HEK293T (cell line): ENCODE measurements around the gene CSNK2A3.

Experiments
- CTCF ChIA-PET: fragments of 350-600 bp; formaldehyde crosslinking; extraction: SDS; loops from one replicate; lab custom pipeline; 2021; ENCODE audit warnings: antibody characterized with exemption, inconsistent platforms; lab: Yijun Ruan, JAX
- POLR2A ChIA-PET: fragments of 350-600 bp; formaldehyde crosslinking; extraction: SDS; loops from one replicate; lab custom pipeline; 2020; ENCODE audit warnings: antibody characterized with exemption, inconsistent platforms; lab: Yijun Ruan, JAX
- DNase-seq: peaks from one replicate; pipeline ENCODE4 v3.0.0; 2012; ENCODE audit warnings: mixed read lengths; ENCODE audit errors: extremely low spot score
- ARNT ChIP-seq: fragments of 450-650 bp; IDR thresholded peaks from 2 replicates; pipeline ENCODE4 v1.6.1; 2017; ENCODE audit warnings: mild to moderate bottlenecking
- BHLHE40 ChIP-seq: fragments of 450-650 bp; IDR thresholded peaks from 2 replicates; pipeline ENCODE4 v1.6.1; 2016; ENCODE audit warnings: mild to moderate bottlenecking, moderate library complexity, borderline replicate concordance
- CTBP1 ChIP-seq: fragments of 450-650 bp; IDR thresholded peaks from 2 replicates; pipeline ENCODE4 v1.6.1; 2016; ENCODE audit warnings: borderline replicate concordance
- ELF4 ChIP-seq: fragments of 450-650 bp; IDR thresholded peaks from 2 replicates; pipeline ENCODE4 v1.6.1; 2017; ENCODE audit warnings: antibody characterized with exemption
- FOXA1 ChIP-seq: fragments of 450-650 bp; IDR thresholded peaks from 2 replicates; pipeline ENCODE4 v1.6.1; 2016; ENCODE audit warnings: mild to moderate bottlenecking
- FOXK2 ChIP-seq: fragments of 450-650 bp; IDR thresholded peaks from 2 replicates; pipeline ENCODE4 v1.6.1; 2016; ENCODE audit warnings: mild to moderate bottlenecking
- FOXM1 ChIP-seq: fragments of 450-650 bp; IDR thresholded peaks from 2 replicates; pipeline ENCODE4 v1.6.1; 2017; ENCODE audit warnings: mild to moderate bottlenecking, borderline replicate concordance
- HDGF ChIP-seq: fragments of 450-650 bp; IDR thresholded peaks from 2 replicates; pipeline ENCODE4 v1.6.1; 2017; ENCODE audit warnings: antibody characterized with exemption, borderline replicate concordance
- L3MBTL2 ChIP-seq: fragments of 450-650 bp; conservative IDR thresholded peaks from 2 replicates; pipeline ENCODE4 v1.6.1; 2016; ENCODE audit warnings: mild to moderate bottlenecking
- LEF1 ChIP-seq: fragments of 450-650 bp; IDR thresholded peaks from 2 replicates; pipeline ENCODE4 v1.6.1; 2017; ENCODE audit warnings: mild to moderate bottlenecking, borderline replicate concordance
- NFRKB ChIP-seq: fragments of 450-650 bp; IDR thresholded peaks from 2 replicates; pipeline ENCODE4 v1.6.1; 2016; ENCODE audit warnings: mild to moderate bottlenecking, moderate library complexity
- SP1 ChIP-seq: fragments of 450-650 bp; IDR thresholded peaks from 2 replicates; pipeline ENCODE4 v1.6.1; 2017
- SUZ12 ChIP-seq: fragments of 450-650 bp; IDR thresholded peaks from 2 replicates; pipeline ENCODE4 v1.6.1; 2016; ENCODE audit warnings: mild to moderate bottlenecking
- TARDBP ChIP-seq: fragments of 450-650 bp; IDR thresholded peaks from 2 replicates; pipeline ENCODE4 v1.6.1; 2016
- ZNF384 ChIP-seq: fragments of 450-650 bp; IDR thresholded peaks from 2 replicates; pipeline ENCODE4 v1.6.1; 2016
- TF ChIP-seq, protein P1 (sequence below): fragments of 450-650 bp; IDR thresholded peaks from 2 replicates; pipeline ENCODE4 v1.6.1; 2016

Gene CSNK2A3

DNA sequence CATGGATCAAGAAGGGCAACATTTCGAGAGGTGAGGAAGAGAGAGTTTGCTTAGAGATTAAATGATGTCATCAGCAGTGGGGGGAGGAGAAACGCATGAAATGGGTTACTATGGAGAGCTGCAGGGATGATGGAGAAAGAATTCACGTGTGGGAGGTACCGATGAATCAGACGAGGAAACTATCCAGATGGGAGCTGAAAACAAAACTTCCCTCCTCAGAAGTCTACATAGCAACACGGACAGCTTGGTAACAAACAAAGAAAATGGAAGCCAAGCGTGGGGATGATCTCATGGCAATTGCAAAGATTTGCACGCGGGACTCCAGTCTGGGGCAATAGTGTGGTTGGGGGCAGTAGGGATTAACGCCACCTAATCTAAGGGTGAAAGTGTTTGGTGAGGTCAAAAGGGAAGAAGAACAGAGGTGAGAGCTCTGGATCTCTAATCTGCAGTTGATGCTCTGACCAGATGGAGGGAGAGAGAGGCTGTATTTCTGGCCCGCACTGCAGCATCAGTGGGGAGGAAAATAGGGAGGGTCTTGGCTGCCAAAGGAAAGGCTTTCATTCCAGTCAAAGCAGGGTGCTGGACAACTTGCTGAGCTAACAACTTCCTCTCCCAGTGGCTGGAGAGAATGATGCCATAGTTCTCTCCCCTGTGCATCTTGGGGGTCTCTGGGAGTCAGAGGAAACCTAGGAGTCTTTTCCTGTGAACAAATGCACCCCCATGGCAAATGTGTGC lies 43.4 kb upstream of the CSNK2A3 start:
- ChIA-PET CTCF (no interaction called here), POLR2A (no interaction called here)
- TF ChIP-seq, protein P1, sequence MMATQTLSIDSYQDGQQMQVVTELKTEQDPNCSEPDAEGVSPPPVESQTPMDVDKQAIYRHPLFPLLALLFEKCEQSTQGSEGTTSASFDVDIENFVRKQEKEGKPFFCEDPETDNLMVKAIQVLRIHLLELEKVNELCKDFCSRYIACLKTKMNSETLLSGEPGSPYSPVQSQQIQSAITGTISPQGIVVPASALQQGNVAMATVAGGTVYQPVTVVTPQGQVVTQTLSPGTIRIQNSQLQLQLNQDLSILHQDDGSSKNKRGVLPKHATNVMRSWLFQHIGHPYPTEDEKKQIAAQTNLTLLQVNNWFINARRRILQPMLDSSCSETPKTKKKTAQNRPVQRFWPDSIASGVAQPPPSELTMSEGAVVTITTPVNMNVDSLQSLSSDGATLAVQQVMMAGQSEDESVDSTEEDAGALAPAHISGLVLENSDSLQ = no peak
- no peak for TF ChIP-seq ELF4
- no peak for TF ChIP-seq NFRKB
- TF ChIP-seq FOXM1 = no peak
- no peak for TF ChIP-seq ZNF384
- no peak for TF ChIP-seq ARNT
- TF ChIP-seq L3MBTL2 = no peak
- no peak for DNase-seq

DNA sequence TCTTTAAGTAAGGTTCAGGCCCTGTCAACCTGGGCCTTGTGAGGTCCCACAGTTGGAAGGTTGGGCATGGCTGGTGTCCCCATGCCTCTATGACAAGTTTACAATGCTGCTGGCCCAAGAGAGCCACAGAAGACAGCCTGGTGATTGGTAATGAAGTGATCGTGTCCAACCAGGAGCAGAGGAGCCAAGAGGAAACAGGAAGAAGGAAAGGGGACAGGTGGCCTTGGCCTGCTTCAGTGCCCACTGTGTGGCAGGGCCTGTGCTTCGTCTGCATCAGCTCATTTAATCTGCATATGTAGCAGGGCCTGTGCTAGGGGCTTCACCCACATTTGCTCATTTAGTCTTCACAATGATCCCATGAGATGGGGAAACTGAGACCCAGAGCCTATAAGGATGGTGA lies 42.1 kb upstream of the CSNK2A3 start:
- TF ChIP-seq TARDBP = no peak
- ChIA-PET CTCF (no interaction called here), POLR2A (no interaction called here)
- DNase-seq = no peak

DNA sequence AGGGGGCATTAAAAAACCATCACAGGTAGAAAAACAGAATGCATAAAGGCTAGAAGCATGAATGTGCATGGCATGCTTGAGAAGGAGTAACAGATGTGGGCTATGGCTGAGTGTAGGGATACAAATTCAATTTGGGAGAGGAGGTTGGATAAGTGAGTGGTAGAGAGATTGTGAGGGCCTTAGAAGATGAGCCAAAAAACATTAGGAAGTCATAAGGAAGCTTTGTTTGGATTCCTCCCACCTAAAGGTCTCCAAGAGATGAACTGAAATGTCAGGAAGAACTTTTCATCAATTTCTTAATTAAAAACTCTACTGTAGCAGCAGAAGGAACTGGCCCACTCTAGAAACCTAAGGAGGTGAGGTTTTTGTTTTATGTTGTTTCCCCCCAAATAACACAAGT lies 41.2 kb upstream of the CSNK2A3 start:
- ChIA-PET CTCF (no interaction called here), POLR2A (no interaction called here)
- no peak for TF ChIP-seq SP1
- TF ChIP-seq TARDBP = no peak
- no peak for TF ChIP-seq FOXK2
- TF ChIP-seq FOXA1 = no peak
- TF ChIP-seq ARNT = no peak
- no peak for TF ChIP-seq HDGF
- TF ChIP-seq NFRKB = no peak
- no peak for TF ChIP-seq BHLHE40
- TF ChIP-seq FOXM1 = no peak
- TF ChIP-seq, protein P1 = no peak
- TF ChIP-seq ELF4 = no peak
- no peak for TF ChIP-seq ZNF384
- TF ChIP-seq L3MBTL2 = no peak
- no peak for DNase-seq

DNA sequence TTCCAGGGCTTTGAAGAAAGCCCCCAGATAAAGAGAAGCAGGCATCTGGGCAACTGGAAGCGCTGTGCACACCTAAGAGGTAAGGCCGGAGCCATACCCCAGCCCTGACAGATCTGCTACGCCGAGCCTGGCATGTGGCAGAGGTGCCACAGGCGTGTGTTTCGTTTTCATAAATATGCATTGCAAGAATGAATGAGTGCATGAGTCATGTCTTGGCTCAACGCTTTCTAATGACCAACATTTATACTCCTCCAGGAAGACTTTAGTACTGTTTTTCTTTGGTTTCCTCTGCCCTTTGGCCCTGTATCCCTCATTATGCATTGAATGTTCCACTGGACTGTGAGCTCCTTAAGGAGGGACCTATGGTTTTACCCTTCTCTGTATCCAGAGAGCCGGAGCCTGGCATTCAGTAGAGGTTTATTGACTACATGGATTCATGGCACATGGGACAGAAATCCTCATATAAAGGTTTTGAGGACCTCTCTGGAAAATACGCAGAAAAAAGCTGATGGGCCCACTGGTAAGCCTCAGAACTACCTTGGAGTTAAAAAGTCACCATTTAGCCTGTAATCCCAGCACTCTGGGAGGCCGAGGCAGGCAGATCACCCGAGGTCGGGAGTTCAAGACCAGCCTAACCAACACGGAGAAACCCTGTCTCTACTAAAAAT lies 38.9 kb upstream of the CSNK2A3 start:
- ChIA-PET POLR2A (no interaction called here), CTCF (no interaction called here)
- DNase-seq = no peak
- TF ChIP-seq ARNT (no peak), FOXK2 (no peak), L3MBTL2 (no peak), SP1 (no peak), SUZ12 (no peak), BHLHE40 (no peak), TARDBP (no peak), ZNF384 (no peak), FOXM1 (no peak), FOXA1 (no peak), LEF1 (no peak), ELF4 (no peak), HDGF (no peak), CTBP1 (no peak), NFRKB (no peak)
- TF ChIP-seq, protein P1 = no peak

DNA sequence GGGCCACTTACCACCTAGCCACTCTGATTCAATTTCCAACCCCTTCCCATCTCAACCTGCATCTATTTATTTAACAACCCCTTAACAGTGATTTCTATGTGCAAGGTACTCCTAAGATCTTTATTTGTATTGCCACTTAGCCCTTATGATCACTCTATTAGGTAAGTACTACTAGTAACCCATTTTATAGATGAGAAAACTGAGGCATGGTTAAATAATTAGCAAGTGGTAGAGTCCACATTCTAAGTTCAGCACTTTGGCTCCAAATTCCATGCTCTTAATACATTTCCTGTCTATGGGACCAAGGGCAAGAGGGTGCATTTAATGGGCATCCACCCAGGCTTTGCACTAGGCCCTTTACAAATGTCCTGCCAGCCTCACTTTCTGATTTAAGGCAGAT lies 38.1 kb upstream of the CSNK2A3 start:
- ChIA-PET POLR2A (no interaction called here), CTCF (no interaction called here)
- DNase-seq = no peak
- TF ChIP-seq LEF1 = no peak
- TF ChIP-seq BHLHE40 = no peak
- TF ChIP-seq HDGF = no peak
- TF ChIP-seq FOXM1 = no peak
- TF ChIP-seq FOXK2 = no peak
- TF ChIP-seq ELF4 = no peak
- no peak for TF ChIP-seq FOXA1
- TF ChIP-seq, protein P1 = no peak
- TF ChIP-seq NFRKB = no peak
- TF ChIP-seq CTBP1 = no peak
